Activated CD4-positive, alpha-beta T cell treated with anti-CD3 and anti-CD28 coated beads for 24 hours (primary cell): Measurements from ENCODE around the gene TRAK1.

Experiments
- DNase-seq, 2 donors: peaks; one replicate each; pipeline ENCODE4 v3.0.0-alpha.2; 2020; ENCODE audit warnings: low read depth in 2 of 2

The TRAK1 gene

GRCh38 chr3:42204867-42205599 is 113.9 kb downstream of the TRAK1 start:
- no peak for DNase-seq

- no peak for DNase-seq
Measured at GRCh38 chr3:42205800-42206514, 114.8 kb downstream of the TRAK1 start.

- no peak for DNase-seq
Measured at GRCh38 chr3:42209917-42210316, 118.8 kb downstream of the TRAK1 start.

GRCh38 chr3:42210726-42211125 is 119.6 kb downstream of the TRAK1 start:
- no peak for DNase-seq

- no peak for DNase-seq
Measured at GRCh38 chr3:42213417-42213816, 122.3 kb downstream of the TRAK1 start.

GRCh38 chr3:42214064-42214463 is 122.9 kb downstream of the TRAK1 start:
- no peak for DNase-seq

- DNase-seq = no peak
Measured at GRCh38 chr3:42214565-42215283, 123.6 kb downstream of the TRAK1 start.

- no peak for DNase-seq
Measured at GRCh38 chr3:42216302-42216701, 125.1 kb downstream of the TRAK1 start.

- DNase-seq = no peak
Measured at GRCh38 chr3:42216931-42217333, 125.8 kb downstream of the TRAK1 start.

GRCh38 chr3:42220436-42221121 is 129.4 kb downstream of the TRAK1 start:
- DNase-seq = no peak

- DNase-seq = no peak
Measured at GRCh38 chr3:42222942-42223693, 132.0 kb downstream of the TRAK1 start.

- DNase-seq = no peak
Measured at GRCh38 chr3:42224178-42224577, 133.0 kb downstream of the TRAK1 start.

GRCh38 chr3:42224658-42225421 is 133.7 kb downstream of the TRAK1 start:
- DNase-seq = no peak

- no peak for DNase-seq
Measured at GRCh38 chr3:42225486-42226363, 134.6 kb downstream of the TRAK1 start.

GRCh38 chr3:42226470-42227425 is 135.6 kb downstream of the TRAK1 start:
- no peak for DNase-seq

GRCh38 chr3:42228796-42229195 is 137.6 kb downstream of the TRAK1 start:
- DNase-seq = no peak

GRCh38 chr3:42229266-42229941 is 138.2 kb downstream of the TRAK1 start:
- DNase-seq = no peak
